HG03103 (cell line): ENCODE measurements around the gene NQO2.
A peak's percentile ranks its signal among the peaks of the same experiment; 100 is the strongest.

Experiments used
- ATAC-seq: cut with Tn5 transposase; IDR thresholded peaks from one replicate; pipeline ENCODE4 v1.9.1; 2021; ENCODE audit warnings: low read depth; ENCODE audit not compliant: unreplicated experiment

The NQO2 gene, protein sequence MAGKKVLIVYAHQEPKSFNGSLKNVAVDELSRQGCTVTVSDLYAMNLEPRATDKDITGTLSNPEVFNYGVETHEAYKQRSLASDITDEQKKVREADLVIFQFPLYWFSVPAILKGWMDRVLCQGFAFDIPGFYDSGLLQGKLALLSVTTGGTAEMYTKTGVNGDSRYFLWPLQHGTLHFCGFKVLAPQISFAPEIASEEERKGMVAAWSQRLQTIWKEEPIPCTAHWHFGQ

DNA sequence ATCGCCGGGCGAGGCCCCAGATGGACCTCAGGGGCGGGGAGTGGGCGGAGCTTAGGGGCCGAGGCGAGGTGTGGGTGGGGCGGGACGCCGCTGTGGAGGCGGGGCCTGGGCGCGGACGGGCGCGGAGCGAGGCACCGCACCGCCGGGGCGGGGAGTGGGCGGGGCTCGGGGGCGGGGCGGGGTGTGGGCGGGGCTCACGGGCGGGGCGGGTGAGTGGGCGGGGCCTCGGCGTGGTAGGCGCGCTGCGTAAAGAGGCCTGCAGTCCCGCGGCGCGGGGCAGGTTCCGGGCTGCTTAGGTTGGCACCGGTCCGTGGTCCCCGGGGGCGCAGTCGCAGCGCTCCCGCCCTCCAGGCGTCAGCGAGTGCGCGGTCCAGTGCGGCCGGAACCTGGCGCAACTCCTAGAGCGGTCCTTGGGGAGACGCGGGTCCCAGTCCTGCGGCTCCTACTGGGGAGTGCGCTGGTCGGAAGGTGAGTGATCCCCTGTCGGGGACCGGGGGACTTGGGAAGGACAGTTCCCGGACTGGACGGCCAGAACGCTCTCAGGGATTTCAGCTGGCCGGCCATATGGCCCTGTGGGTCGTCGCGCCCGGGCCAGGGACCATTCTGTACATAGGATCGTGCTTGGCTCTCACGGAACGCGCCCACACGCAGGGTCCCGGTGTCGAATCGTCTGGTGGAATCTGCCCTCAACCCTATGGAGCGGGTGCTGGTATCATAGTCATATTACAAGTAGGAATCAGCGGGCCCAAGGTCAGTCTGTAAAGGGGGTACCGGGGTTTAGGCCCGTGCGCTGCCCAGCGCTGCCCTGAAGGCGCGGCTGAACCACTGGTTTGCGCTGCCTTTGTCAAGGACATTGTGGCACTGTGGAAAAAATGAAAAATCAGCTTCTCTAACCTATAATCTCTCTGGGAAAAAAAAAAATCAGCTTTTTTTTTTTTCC lies at the start of gene NQO2:
TSS of gene NQO2 (plus strand) at position 277 of the 940 bp plus-strand sequence. CDS start 6,659 bp downstream, outside the sequence.
- ATAC-seq, result peak; percentile 62

GRCh38 chr6:2950713-2951112 lies 49.0 kb upstream of the NQO2 start:
- no peak for ATAC-seq

GRCh38 chr6:2951728-2952127 lies 48.0 kb upstream of the NQO2 start:
- ATAC-seq, result no peak

DNA sequence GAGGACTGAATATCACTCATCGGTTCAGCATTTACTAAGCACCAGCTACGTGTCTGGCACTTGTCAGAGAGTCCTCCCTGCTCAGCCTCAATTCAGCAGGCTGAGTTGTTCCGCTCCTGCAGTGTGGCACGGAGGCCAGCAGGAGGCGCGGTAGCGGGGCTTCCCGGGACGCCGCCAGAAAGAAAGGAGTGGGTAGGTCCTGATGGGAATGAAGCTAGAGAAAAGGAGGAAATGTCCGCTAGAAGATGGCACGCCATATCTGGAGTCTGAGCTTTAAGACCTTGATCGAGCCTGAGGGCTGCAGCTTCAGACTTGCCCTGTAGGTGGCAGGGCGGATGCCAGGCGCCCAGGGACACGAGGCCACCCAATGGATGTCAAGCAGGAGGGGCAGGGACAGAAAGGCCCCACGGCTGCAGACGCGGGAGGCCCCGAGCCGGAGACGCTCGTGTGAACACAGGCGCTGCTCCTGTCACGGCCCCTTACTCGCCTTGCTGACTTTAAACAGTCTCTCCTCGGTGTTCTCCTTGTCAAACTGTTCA lies 47.1 kb upstream of the NQO2 start:
- peak; percentile 90 for ATAC-seq

- no peak for ATAC-seq
Observed at GRCh38 chr6:2953098-2953497, 46.6 kb upstream of the NQO2 start.

- ATAC-seq, result no peak
Observed at GRCh38 chr6:2956930-2957685, 42.6 kb upstream of the NQO2 start.

- no peak for ATAC-seq
Observed at GRCh38 chr6:2957696-2958330, 41.9 kb upstream of the NQO2 start.

- no peak for ATAC-seq
Observed at GRCh38 chr6:2958331-2958711, 41.4 kb upstream of the NQO2 start.

- no peak for ATAC-seq
Observed at GRCh38 chr6:2958776-2959175, 40.9 kb upstream of the NQO2 start.

GRCh38 chr6:2959909-2960719 lies 39.6 kb upstream of the NQO2 start:
- no peak for ATAC-seq

- ATAC-seq, result no peak
Observed at GRCh38 chr6:2960935-2961334, 38.8 kb upstream of the NQO2 start.

- ATAC-seq, result no peak
Observed at GRCh38 chr6:2961506-2961905, 38.2 kb upstream of the NQO2 start.

DNA sequence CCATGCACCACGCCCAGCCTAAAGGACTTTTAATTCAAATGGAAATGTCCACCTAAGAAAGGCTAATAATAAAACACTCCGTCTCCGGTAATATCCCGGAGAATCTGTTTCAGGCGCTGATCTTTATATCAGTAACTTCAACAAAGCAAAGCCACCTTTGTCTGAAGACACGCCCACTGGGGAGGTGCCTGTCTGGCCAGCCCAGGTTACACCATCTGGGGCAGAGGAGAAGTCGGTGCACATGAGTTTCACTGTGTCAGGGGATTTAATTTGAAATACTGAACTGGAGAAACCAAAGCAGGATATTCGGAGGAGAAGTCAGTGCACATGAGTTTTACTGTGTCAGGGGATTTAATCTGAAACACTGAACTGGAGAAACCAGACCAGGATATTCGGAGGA lies 37.7 kb upstream of the NQO2 start:
- no peak for ATAC-seq

- ATAC-seq, result no peak
Observed at GRCh38 chr6:2962636-2963035, 37.1 kb upstream of the NQO2 start.

- no peak for ATAC-seq
Observed at GRCh38 chr6:2963756-2964155, 35.9 kb upstream of the NQO2 start.

DNA sequence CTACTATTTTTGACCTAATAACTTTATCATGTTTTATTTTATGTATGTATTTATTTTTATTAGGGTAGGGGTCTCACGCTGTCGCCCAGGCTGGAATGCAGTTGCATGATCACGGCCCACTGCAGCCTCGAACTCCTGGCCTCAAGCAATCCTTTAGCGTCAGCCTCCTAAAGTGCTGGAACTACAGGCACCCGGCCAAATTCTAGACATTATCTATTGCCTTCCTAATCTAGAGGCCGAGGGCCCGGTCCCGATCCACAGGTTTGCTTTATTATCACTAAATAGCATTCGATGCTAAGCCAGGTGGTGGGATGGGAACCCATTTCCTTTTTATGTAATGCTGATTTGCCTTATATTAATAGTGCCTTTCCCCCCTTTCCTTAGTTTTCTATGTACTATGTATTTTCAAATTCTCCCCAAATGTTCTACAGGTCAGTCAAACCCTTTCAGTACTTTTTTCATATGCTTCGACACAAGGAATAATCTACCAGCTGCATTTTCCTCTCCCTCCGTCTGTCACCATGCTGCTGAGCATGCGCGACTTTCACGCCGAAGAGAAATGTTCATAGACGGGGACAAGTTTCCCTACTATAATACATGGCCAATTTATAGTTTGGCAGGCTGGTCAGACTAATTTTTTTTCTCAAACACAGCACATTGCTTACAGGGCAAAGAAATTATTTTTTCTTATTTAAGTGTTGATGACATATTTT lies 34.7 kb upstream of the NQO2 start:
- no peak for ATAC-seq

DNA sequence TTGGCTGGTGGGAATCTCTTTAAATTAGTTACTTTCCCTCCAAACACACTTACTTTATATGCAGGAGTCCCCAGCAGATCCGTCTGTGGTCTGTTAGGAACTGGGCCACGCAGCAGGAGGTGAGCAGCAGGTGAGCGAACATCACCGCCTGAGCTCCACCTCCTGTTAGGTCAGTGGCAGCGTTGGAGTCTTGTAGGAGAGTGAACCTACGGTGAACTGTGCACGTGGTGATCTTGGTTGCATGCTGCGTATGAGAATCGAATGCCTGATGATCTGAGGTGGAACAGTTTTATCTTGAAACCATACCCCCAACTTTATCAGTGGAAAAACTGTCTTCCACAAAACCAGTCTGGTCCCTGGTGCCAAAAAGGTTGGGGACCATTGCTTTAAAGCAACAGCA lies 33.3 kb upstream of the NQO2 start:
- ATAC-seq, result no peak

DNA sequence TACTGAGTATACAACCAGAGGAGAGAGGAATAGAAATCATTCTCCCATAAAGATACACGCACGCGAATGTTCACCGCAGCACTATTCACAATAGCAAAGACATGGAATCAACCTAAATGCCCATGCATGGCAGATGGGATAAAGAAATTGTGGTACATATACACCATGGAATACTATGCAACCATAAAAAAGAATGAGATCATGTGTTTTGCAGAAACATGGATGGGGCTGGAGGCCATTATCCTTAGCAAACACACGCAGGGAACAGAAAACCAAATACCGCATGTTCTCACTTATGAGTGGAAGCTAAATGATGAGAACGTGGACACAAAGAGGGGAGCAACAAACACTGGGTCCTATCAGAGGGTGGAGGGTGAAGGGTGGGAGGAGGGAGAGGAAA lies 31.8 kb upstream of the NQO2 start:
- ATAC-seq, result no peak

- no peak for ATAC-seq
Observed at GRCh38 chr6:2968600-2969135, 31.0 kb upstream of the NQO2 start.
